OCI-LY1 (cell line): ENCODE measurements around the gene ZNF726.
"Not testable (repeated sequence)": the region's sequence is repeated elsewhere in the genome, so short reads cannot be mapped to it uniquely, and the experiment has no call there.

Source experiments
- H2AFZ ChIP-seq: fragments of 200-600 bp; sonication (generic), shearing (Covaris generic); 2 replicates; pipeline ENCODE4 v1.6.0; 2014; ENCODE audit warnings: antibody characterized with exemption, mild to moderate bottlenecking, low read length
- H3F3A ChIP-seq: fragments of 200-600 bp; sonication (generic), shearing (Covaris generic); 2 replicates; pipeline ENCODE4 v1.6.0; 2014; ENCODE audit warnings: mild to moderate bottlenecking, antibody characterized with exemption, low read length, moderate library complexity; ENCODE audit not compliant: insufficient read depth
- H3K27ac ChIP-seq: fragments of 200-600 bp; sonication (generic); 2 replicates; pipeline ENCODE4 v1.5.1; 2014; ENCODE audit warnings: low read length, mixed run types, mild to moderate bottlenecking, low read depth; ENCODE audit not compliant: poor library complexity, severe bottlenecking
- H3K27me3 ChIP-seq: fragments of 200-600 bp; sonication (generic); 2 replicates; pipeline ENCODE4 v1.6.0; 2014; ENCODE audit warnings: antibody characterized with exemption, mild to moderate bottlenecking, low read length, moderate library complexity; ENCODE audit not compliant: insufficient read depth
- H3K36me3 ChIP-seq: fragments of 200-600 bp; sonication (generic); 2 replicates; pipeline ENCODE4 v1.6.1; 2014; ENCODE audit warnings: mild to moderate bottlenecking, antibody characterized with exemption, low read length, moderate library complexity, mixed read lengths; ENCODE audit not compliant: insufficient read depth
- H3K4me1 ChIP-seq: fragments of 200-600 bp; sonication (generic); 2 replicates; pipeline ENCODE4 v1.5.1; 2014; ENCODE audit warnings: mild to moderate bottlenecking, low read length, moderate library complexity; ENCODE audit not compliant: insufficient read depth, severe bottlenecking
- H3K4me2 ChIP-seq: fragments of 200-600 bp; sonication (generic), shearing (Covaris generic); 2 replicates; pipeline ENCODE4 v1.6.1; 2014; ENCODE audit warnings: low read length
- H3K4me3 ChIP-seq: fragments of 200-600 bp; sonication (generic); 2 replicates; pipeline ENCODE4 v1.5.1; 2014; ENCODE audit warnings: low read length, low read depth, mild to moderate bottlenecking, mixed read lengths; ENCODE audit not compliant: poor library complexity, severe bottlenecking
- H3K79me2 ChIP-seq: fragments of 200-600 bp; shearing (Covaris generic); 2 replicates; pipeline ENCODE4 v1.6.1; 2016; ENCODE audit warnings: mixed run types, low read length, mixed read lengths; ENCODE audit not compliant: insufficient read depth
- H3K9ac ChIP-seq: fragments of 200-600 bp; sonication (generic), shearing (Covaris generic); 2 replicates; pipeline ENCODE4 v1.6.1; 2014; ENCODE audit warnings: mild to moderate bottlenecking, low read length, mixed read lengths
- H3K9me2 ChIP-seq: fragments of 200-600 bp; sonication (generic), shearing (Covaris generic); 2 replicates; pipeline ENCODE4 v1.6.1; 2014; ENCODE audit warnings: low read depth, mild to moderate bottlenecking, low read length, mixed read lengths
- H3K9me3 ChIP-seq: fragments of 200-600 bp; shearing (Covaris generic); 2 replicates; pipeline ENCODE4 v1.6.1; 2014; ENCODE audit warnings: low read length, mixed read lengths
- H4K20me1 ChIP-seq: fragments of 200-600 bp; sonication (generic), shearing (Covaris generic); 2 replicates; pipeline ENCODE4 v1.6.0; 2016; ENCODE audit warnings: mild to moderate bottlenecking, low read length; ENCODE audit not compliant: insufficient read depth
- CTCF ChIP-seq: fragments of 200-600 bp; sonication (generic), shearing (Covaris generic); IDR thresholded peaks from 2 replicates; pipeline ENCODE4 v1.5.1; 2017; ENCODE audit warnings: mild to moderate bottlenecking, antibody characterized with exemption, low read length, moderate library complexity, mixed read lengths
- EZH2 ChIP-seq: fragments of 200-600 bp; sonication (generic), shearing (Covaris generic); IDR thresholded peaks from 2 replicates; pipeline ENCODE4 v1.8.0; 2017; ENCODE audit warnings: borderline replicate concordance, mixed run types, mild to moderate bottlenecking, antibody characterized with exemption, low read length, moderate library complexity, mixed read lengths

ZNF726 gene

GRCh38 chr19:23974941-23975340 lies 60.3 kb downstream of the ZNF726 start:
- Histone ChIP-seq H3K9me3 (no peaks in the 10 kb centered on the region), H3K9me2 (no peaks in the 10 kb centered on the region), H3F3A (no peaks in the 10 kb centered on the region), H2AFZ (no peak overlapping the region), H3K79me2 (no peaks in the 10 kb centered on the region), H3K9ac (no peak overlapping the region), H3K27me3 (no peaks in the 10 kb centered on the region), H3K27ac (no peak overlapping the region), H3K4me1 (no peaks in the 10 kb centered on the region), H3K4me3 (no peak overlapping the region), H3K36me3 (no peaks in the 10 kb centered on the region), H3K4me2 (no peak overlapping the region), H4K20me1 (no peaks in the 10 kb centered on the region)
- no peak for TF ChIP-seq CTCF
- TF ChIP-seq EZH2, result no peak

- not testable (repeated sequence) for H3K4me3 ChIP-seq, H3K36me3 ChIP-seq, H3K79me2 ChIP-seq, H3K4me2 ChIP-seq, H4K20me1 ChIP-seq, H3K4me1 ChIP-seq, H3K27ac ChIP-seq, H3K9ac ChIP-seq, H3K9me2 ChIP-seq, H3K27me3 ChIP-seq, H3F3A ChIP-seq, H3K9me3 ChIP-seq, H2AFZ ChIP-seq
These were observed 61.9 kb downstream of the ZNF726 start for GRCh38 chr19:23976631-23977030.

GRCh38 chr19:23977256-23977655 lies 62.6 kb downstream of the ZNF726 start:
- not testable (repeated sequence) for H3K4me2 ChIP-seq, H3K79me2 ChIP-seq, H3K9me3 ChIP-seq

GRCh38 chr19:23978068-23978467 lies 63.4 kb downstream of the ZNF726 start:
- no peak for TF ChIP-seq CTCF
- TF ChIP-seq EZH2, result no peak
- no peaks in the 10 kb centered on the region for H3K79me2 ChIP-seq
- no peaks in the 10 kb centered on the region for H3K36me3 ChIP-seq
- H3F3A ChIP-seq, result no peaks in the 10 kb centered on the region
- no peak overlapping the region for H3K4me3 ChIP-seq
- no peaks in the 10 kb centered on the region for H3K27me3 ChIP-seq
- no peak overlapping the region for H3K9ac ChIP-seq
- H3K9me2 ChIP-seq, result no peaks in the 10 kb centered on the region
- no peaks in the 10 kb centered on the region for H3K4me1 ChIP-seq
- H3K27ac ChIP-seq, result no peak overlapping the region
- no peaks in the 10 kb centered on the region for H4K20me1 ChIP-seq
- no peak overlapping the region for H3K4me2 ChIP-seq
- no peaks in the 10 kb centered on the region for H3K9me3 ChIP-seq
- H2AFZ ChIP-seq, result no peak overlapping the region

More at GRCh38 chr19:23977256-23977655, 62.6 kb downstream of the ZNF726 start:
- not testable (repeated sequence) for H3K9me2 ChIP-seq, H3K4me3 ChIP-seq, H2AFZ ChIP-seq, H4K20me1 ChIP-seq, H3K27me3 ChIP-seq, H3K4me1 ChIP-seq, H3K36me3 ChIP-seq, H3F3A ChIP-seq, H3K9ac ChIP-seq, H3K27ac ChIP-seq
